GM19328 (cell line): ENCODE results near the gene SEMA5B.

Experiments used
- ATAC-seq: cut with Tn5 transposase; IDR thresholded peaks from one replicate; pipeline ENCODE4 v1.9.1; 2021; ENCODE audit warnings: mild to moderate bottlenecking, moderate library complexity; ENCODE audit not compliant: unreplicated experiment

Gene SEMA5B

GRCh38 chr3:122975924-122976293 is 51.7 kb downstream of the SEMA5B start:
- ATAC-seq, result no peak

- no peak for ATAC-seq
Measured at GRCh38 chr3:122975163-122975923, 52.2 kb downstream of the SEMA5B start.

- no peak for ATAC-seq
Measured at GRCh38 chr3:122974764-122975162, 52.8 kb downstream of the SEMA5B start.

- ATAC-seq, result no peak
Measured at GRCh38 chr3:122973893-122974615, 53.5 kb downstream of the SEMA5B start.

- no peak for ATAC-seq
Measured at GRCh38 chr3:122972141-122972540, 55.4 kb downstream of the SEMA5B start.

GRCh38 chr3:122969585-122970469 is 57.7 kb downstream of the SEMA5B start:
- ATAC-seq, result no peak

GRCh38 chr3:122967765-122968164 is 59.8 kb downstream of the SEMA5B start:
- no peak for ATAC-seq

GRCh38 chr3:122967356-122967755 is 60.2 kb downstream of the SEMA5B start:
- ATAC-seq, result no peak

GRCh38 chr3:122966045-122966444 is 61.5 kb downstream of the SEMA5B start:
- ATAC-seq, result no peak

GRCh38 chr3:122964811-122965210 is 62.8 kb downstream of the SEMA5B start:
- no peak for ATAC-seq

GRCh38 chr3:122962149-122962548 is 65.4 kb downstream of the SEMA5B start:
- ATAC-seq, result no peak

- no peak for ATAC-seq
Measured at GRCh38 chr3:122961146-122961545, 66.4 kb downstream of the SEMA5B start.

- ATAC-seq, result no peak
Measured at GRCh38 chr3:122960652-122961051, 66.9 kb downstream of the SEMA5B start.

- no peak for ATAC-seq
Measured at GRCh38 chr3:122959339-122959738, 68.2 kb downstream of the SEMA5B start.

- no peak for ATAC-seq
Measured at GRCh38 chr3:122957707-122958689, 69.6 kb downstream of the SEMA5B start.

- no peak for ATAC-seq
Measured at GRCh38 chr3:122956693-122957455, 70.7 kb downstream of the SEMA5B start.

GRCh38 chr3:122955916-122956692 is 71.5 kb downstream of the SEMA5B start:
- no peak for ATAC-seq

GRCh38 chr3:122952520-122952919 is 75.0 kb downstream of the SEMA5B start:
- no peak for ATAC-seq

- no peak for ATAC-seq
Measured at GRCh38 chr3:122948408-122948807, 79.2 kb downstream of the SEMA5B start.
